Pancreas (tissue), 10 donors: ENCODE data around the gene NSDHL. TPM values are rescaled to one million over a fixed set of nuclear protein-coding genes. Genes with fewer than 3 reads are reported as not detected.

Experiments used
- ATAC-seq, 4 donors: fragments of 200-7000 bp; cut with Tn5 transposase; one replicate each; pipeline versions ENCODE4 v1.8.0 to v1.9.1; 2020; ENCODE audit warnings: mild to moderate bottlenecking in 4 of 4, moderate library complexity in 4 of 4
- DNase-seq, 6 donors: peaks; one replicate each; pipeline ENCODE4 v3.0.0-alpha.2; 2020
- FAIRE-seq: peaks from 2 replicates; lab custom pipeline; 2012; peaks lifted over from hg19 to GRCh38; lab: Jason Lieb, UNC
- H3K27ac ChIP-seq, 4 donors: fragments of 200-600 bp; sonication (generic); 1 replicate in 3 of 4; 2 replicates in 1 of 4; pipeline versions ENCODE4 v1.5.0 to v1.8.0; 2020
- H3K27me3 ChIP-seq, 4 donors: fragments of 200-600 bp; one replicate each; pipeline ENCODE4 v1.8.0; 2021
- H3K36me3 ChIP-seq, 3 donors: fragments of 200-600 bp; sonication (generic) in 1 of 3; one replicate each; pipeline versions ENCODE4 v1.5.0 to v1.8.0; 2020 to 2021
- H3K4me1 ChIP-seq, 3 donors: fragments of 200-600 bp; one replicate each; pipeline ENCODE4 v1.8.0; 2021
- H3K4me3 ChIP-seq, 4 donors: fragments of 200-600 bp; sonication (generic) in 2 of 4; one replicate each; pipeline versions ENCODE4 v1.5.0 to v1.8.0; 2020 to 2021
- H3K9me3 ChIP-seq, 4 donors: fragments of 200-600 bp; one replicate each; pipeline ENCODE4 v1.8.0; 2021
- CTCF ChIP-seq, 4 donors: fragments of 200-600 bp; sonication (generic) in 3 of 4; IDR thresholded peaks; one replicate each; pipeline versions ENCODE4 v1.5.0 to v1.8.0; 2021; ENCODE audit warnings: antibody characterized with exemption in 4 of 4
- WGBS, 2 donors: extraction: QIAGEN DNeasy Blood & Tissue Kit; methylation state at CpG; one replicate each; pipeline ENCODE4 v1.1.7; 2013; 5-methylcytosine and 5-hydroxymethylcytosine counted together
- intact Hi-C, 3 donors: fragments of 100-400 bp; cut with DNase I; formaldehyde crosslinking; loops; one replicate each; pipeline versions ENCODE4 v1.11.1 to v1.14.2; 2022
- polyA plus RNA-seq, 2 donors: library from polyadenylated mRNA; stranded (reverse); fragments of 200-250 nt; gene quantifications; one replicate each; pipeline ENCODE4 v1.2.3, GENCODE V29; 2013
- total RNA-seq, 6 donors: library from RNA; stranded (reverse); fragmentation: NEBNext Ultra II Directional in 4 of 6; extraction: Animal tissue kit (Norgen Biotek cat#: 25700) in 4 of 6; gene quantifications; one replicate each; pipeline versions ENCODE4 v1.2.1 to v1.2.4, GENCODE V29; 2021 to 2023
- donor health status: healthy with polysubstance abuse.
- donor health status: DM: no; HTN: no; CAD: no; lungs with moderate emphysema.
- donor health status: DM: no; HTN: no; CAD: no.
- donor health status: control.
- donor health status: control.
- donor health status: Bipolar disorder and iron deficiency.
- donor health status: DM: yes; HTN: yes; CAD: no.
- donor health status: DM: no; HTN: no; CAD: no.
- donor health status: DM: no; HTN: no; CAD: no.
- donor health status: DM: yes; HTN: yes; CAD: no.

NSDHL gene
- total and polyA plus RNA-seq, 8 donors: 4.6 to 8.3 (median 6.4) TPM

- TF ChIP-seq CTCF (IDR thresholded peaks at IDR 0.05): no peak
- no peak for DNase-seq
- ATAC-seq: no peak
- Histone ChIP-seq H3K9me3 (no peaks in the 10 kb centered on the region), H3K27ac (no peak overlapping the region), H3K4me3 (no peak overlapping the region), H3K4me1 (no peaks in the 10 kb centered on the region), H3K27me3 (peaks cover 0 to 18% (median 0%) of the 10 kb centered on the region in 4 donors), H3K36me3 (no peaks in the 10 kb centered on the region)
- WGBS, 2 donors: 48 to 54% methylated on average over 5 of the region's 5 CpGs
- intact Hi-C loops: loop anchor here in 1 of 3 donors (10.0 kb wide), 1 partner anchor 1058 kb away; no protein-coding TSS in a partner anchor
- FAIRE-seq: no peak
These were observed 17.7 kb upstream of the NSDHL start for GRCh38 chrX:152813206-152813605.

DNA sequence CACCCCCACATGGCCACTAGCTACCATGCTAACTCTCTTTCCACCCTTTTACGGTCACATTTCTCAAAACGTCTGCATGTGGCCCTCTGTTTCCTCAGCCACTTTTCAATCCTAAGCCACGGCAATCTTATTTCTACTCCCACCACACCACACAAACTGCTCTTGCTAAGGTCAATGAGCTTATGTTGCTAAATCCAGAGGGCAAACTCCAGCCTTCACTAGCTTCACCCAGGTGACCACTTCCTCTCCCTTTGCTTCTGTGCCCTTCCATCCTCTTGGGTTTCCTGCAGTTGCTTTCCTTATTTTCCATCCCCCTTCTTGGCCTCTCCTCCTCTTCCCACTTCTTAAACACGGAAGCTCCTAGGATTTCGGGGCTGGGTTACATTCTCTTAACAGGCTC lies 16.8 kb upstream of the NSDHL start:
- Histone ChIP-seq H3K4me3 (no peak overlapping the region), H3K27me3 (peaks cover 0 to 18% (median 0%) of the 10 kb centered on the region in 4 donors), H3K36me3 (no peaks in the 10 kb centered on the region), H3K27ac (no peak overlapping the region), H3K9me3 (no peaks in the 10 kb centered on the region), H3K4me1 (no peaks in the 10 kb centered on the region)
- FAIRE-seq: no peak
- WGBS, 2 donors: 28 to 57% methylated on average over 5 of the region's 5 CpGs
- no peak for ATAC-seq
- DNase-seq: no peak
- intact Hi-C loops: loop anchor here in 1 of 3 donors (10.0 kb wide), 1 partner anchor 1059 kb away; no protein-coding TSS in a partner anchor
- no peak for TF ChIP-seq CTCF (IDR thresholded peaks at IDR 0.05)

DNA sequence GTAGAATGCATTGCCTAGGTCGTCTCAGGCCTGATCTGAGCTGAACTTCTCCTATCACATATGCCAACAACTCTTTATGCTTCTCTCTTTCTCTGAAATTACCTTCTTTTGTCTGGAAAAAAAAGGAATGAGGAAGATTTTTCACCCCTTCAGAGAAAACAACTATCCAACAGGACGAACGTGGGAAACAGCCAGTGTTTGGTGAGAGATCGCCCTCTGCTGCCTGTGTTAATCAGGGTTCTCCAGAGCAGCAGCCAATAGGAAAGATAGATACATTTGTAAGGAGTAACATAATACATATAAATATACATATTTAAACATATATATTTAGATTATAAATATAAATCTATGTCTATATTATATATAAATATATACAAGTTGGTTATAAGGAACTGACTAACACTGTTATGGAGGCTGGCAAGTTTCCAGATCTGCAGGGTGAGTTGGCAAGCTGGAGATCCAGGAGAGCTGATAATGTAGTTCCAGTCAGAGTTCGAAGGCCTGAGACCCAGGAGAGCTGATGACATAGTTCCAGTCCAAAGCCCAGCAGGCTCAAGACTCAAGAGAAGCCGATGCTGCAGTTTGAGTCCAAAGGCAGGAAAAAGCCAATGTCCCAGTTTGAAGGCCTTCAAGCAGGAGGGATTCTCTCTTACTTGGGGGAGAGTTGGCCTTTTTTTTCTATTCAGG lies 13.6 kb upstream of the NSDHL start:
- Histone ChIP-seq H3K27me3 (peaks cover 0 to 11% (median 0%) of the 10 kb centered on the region in 4 donors), H3K27ac (no peak overlapping the region), H3K4me3 (no peak overlapping the region), H3K9me3 (no peaks in the 10 kb centered on the region), H3K36me3 (no peaks in the 10 kb centered on the region), H3K4me1 (no peaks in the 10 kb centered on the region)
- peak in 2 of 4 donors; percentile 8 to 17 for TF ChIP-seq CTCF (IDR thresholded peaks at IDR 0.05)
- 27 to 35% methylated on average over 6 of the region's 6 CpGs for WGBS, 2 donors
- DNase-seq (peak in 2 of 6 donors; percentile 2 to 21), ATAC-seq (peak in 3 of 4 donors; percentile 69 to 73 (median 72)), FAIRE-seq (peak; percentile 75)
- intact Hi-C loops: loop anchor here in 1 of 3 donors (10.0 kb wide), 1 partner anchor 1062 kb away; no protein-coding TSS in a partner anchor

GRCh38 chrX:152818356-152818755 lies 12.5 kb upstream of the NSDHL start:
- Histone ChIP-seq H3K4me1 (no peaks in the 10 kb centered on the region), H3K36me3 (no peaks in the 10 kb centered on the region), H3K9me3 (no peaks in the 10 kb centered on the region), H3K27ac (no peak overlapping the region), H3K27me3 (peaks cover 0 to 7% (median 0%) of the 10 kb centered on the region in 4 donors), H3K4me3 (no peak overlapping the region)
- intact Hi-C loops: loop anchor here in 1 of 3 donors (10.0 kb wide), 1 partner anchor 1064 kb away; no protein-coding TSS in a partner anchor
- no peak for TF ChIP-seq CTCF (IDR thresholded peaks at IDR 0.05)
- DNase-seq: no peak
- WGBS, 2 donors: 68 to 69% methylated on average over 5 of the region's 5 CpGs
- FAIRE-seq: no peak
- no peak for ATAC-seq

DNA sequence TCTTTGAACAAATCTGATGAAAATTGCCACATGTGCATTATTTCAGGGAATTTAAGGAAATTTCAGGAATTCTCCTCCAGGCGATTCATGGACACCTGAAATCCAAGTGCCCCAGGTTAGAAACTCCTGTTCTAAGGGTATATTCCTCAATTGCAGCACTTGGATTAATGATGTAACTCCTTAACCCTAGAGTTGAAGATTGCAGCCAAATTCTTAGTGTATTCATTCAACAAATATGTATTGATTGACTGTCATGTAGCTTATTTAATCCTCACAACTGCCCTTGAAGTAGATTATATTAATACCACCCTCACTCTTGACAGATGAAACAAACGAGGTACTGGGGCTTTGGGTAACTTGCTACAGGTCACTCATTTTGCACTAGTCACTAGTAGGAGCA lies 11.6 kb upstream of the NSDHL start:
- FAIRE-seq (no peak), ATAC-seq (no peak), DNase-seq (no peak)
- H3K4me1 ChIP-seq: no peaks in the 10 kb centered on the region
- peaks cover 0 to 6% (median 0%) of the 10 kb centered on the region in 4 donors for H3K27me3 ChIP-seq
- no peak overlapping the region for H3K27ac ChIP-seq
- intact Hi-C loops: loop anchor here in 1 of 3 donors (10.0 kb wide), 1 partner anchor 1064 kb away; no protein-coding TSS in a partner anchor
- 27 to 47% methylated on average over 2 of the region's 2 CpGs for WGBS, 2 donors
- no peak overlapping the region for H3K4me3 ChIP-seq
- no peaks in the 10 kb centered on the region for H3K9me3 ChIP-seq
- TF ChIP-seq CTCF (IDR thresholded peaks at IDR 0.05): no peak
- H3K36me3 ChIP-seq: no peaks in the 10 kb centered on the region
